Endodermal cell (in vitro differentiated cells): ENCODE measurements around the gene MYD88. TPM values are rescaled to one million over a fixed set of nuclear protein-coding genes. Genes with fewer than 3 reads are reported as not detected.

Source experiments
- DNase-seq: peaks from one replicate; pipeline ENCODE4 v3.0.0-alpha.2; 2017
- H3K27ac ChIP-seq: 2 replicates; pipeline ENCODE4 v1.5.1; 2013; ENCODE audit warnings: mild to moderate bottlenecking, low read depth, low read length, moderate library complexity
- H3K27me3 ChIP-seq: 2 replicates; pipeline ENCODE4 v1.6.1; 2013; ENCODE audit warnings: mild to moderate bottlenecking, low read length, moderate library complexity; ENCODE audit not compliant: insufficient read depth, control insufficient read depth, poor library complexity, severe bottlenecking
- H3K36me3 ChIP-seq: 2 replicates; pipeline ENCODE4 v1.7.0; 2013; ENCODE audit warnings: mild to moderate bottlenecking, low read length, moderate library complexity; ENCODE audit not compliant: control insufficient read depth, insufficient read depth
- H3K4me1 ChIP-seq: one replicate; pipeline ENCODE4 v1.7.0; 2013; ENCODE audit warnings: low read length; ENCODE audit not compliant: control insufficient read depth, insufficient read depth
- H3K4me3 ChIP-seq: 2 replicates; pipeline ENCODE4 v1.5.1; 2013; ENCODE audit warnings: mild to moderate bottlenecking, low read length, moderate library complexity
- H3K9ac ChIP-seq: 2 replicates; pipeline ENCODE4 v1.6.1; 2013; ENCODE audit warnings: mild to moderate bottlenecking, low read length, moderate library complexity; ENCODE audit not compliant: poor library complexity, severe bottlenecking; ENCODE audit errors: extremely low read depth
- H3K9me3 ChIP-seq: 2 replicates; pipeline ENCODE4 v1.6.1; 2013; ENCODE audit warnings: mild to moderate bottlenecking, low read length, moderate library complexity; ENCODE audit not compliant: control insufficient read depth
- H3K27ac Mint-ChIP-seq: 2 replicates; pipeline ENCODE4 v1.8.0; 2020; ENCODE audit warnings: mixed read lengths
- H3K27me3 Mint-ChIP-seq: 2 replicates; pipeline ENCODE4 v1.8.0; 2021; ENCODE audit warnings: mild to moderate bottlenecking, mixed read lengths; ENCODE audit not compliant: insufficient read depth
- H3K36me3 Mint-ChIP-seq: 2 replicates; pipeline ENCODE4 v1.8.0; 2020; ENCODE audit warnings: low read depth, mixed read lengths
- H3K4me1 Mint-ChIP-seq: 2 replicates; pipeline ENCODE4 v1.8.0; 2020; ENCODE audit warnings: mixed read lengths
- H3K4me3 Mint-ChIP-seq: 2 replicates; pipeline ENCODE4 v1.8.0; 2020; ENCODE audit warnings: mild to moderate bottlenecking, moderate library complexity, mixed read lengths
- H3K9me3 Mint-ChIP-seq: 2 replicates; pipeline ENCODE4 v1.8.0; 2020; ENCODE audit warnings: mild to moderate bottlenecking, mixed read lengths
- WGBS, 2 experiments: methylation state at CpG; one replicate each; pipeline versions ENCODE4 v1.1.5 to v1.1.7; 2013; ENCODE audit warnings: missing lambda C conversion rate in 2 of 2, mixed read lengths in 1 of 2; ENCODE audit not compliant: insufficient coverage in 1 of 2, insufficient read length in 1 of 2; 5-methylcytosine and 5-hydroxymethylcytosine counted together
- total RNA-seq, 2 donors: library from RNA; stranded (reverse); fragmentation: NEBNext Ultra II Directional in 1 of 2; extraction: Animal tissue kit (Norgen Biotek cat#: 25700) in 1 of 2; gene quantifications; 2 replicates in 1 of 2; 3 replicates in 1 of 2; pipeline ENCODE4 v1.2.1, GENCODE V29; 2021
- TF ChIP-seq, protein P1 (sequence below): fragments of 200-600 bp; sonication (generic); conservative IDR thresholded peaks from 2 replicates; pipeline ENCODE4 v1.5.0; 2021; ENCODE audit warnings: antibody characterized with exemption, mild to moderate bottlenecking

Gene MYD88
- total RNA-seq, 2 donors from 2014 or later = 16.2 to 18.8 TPM

DNA sequence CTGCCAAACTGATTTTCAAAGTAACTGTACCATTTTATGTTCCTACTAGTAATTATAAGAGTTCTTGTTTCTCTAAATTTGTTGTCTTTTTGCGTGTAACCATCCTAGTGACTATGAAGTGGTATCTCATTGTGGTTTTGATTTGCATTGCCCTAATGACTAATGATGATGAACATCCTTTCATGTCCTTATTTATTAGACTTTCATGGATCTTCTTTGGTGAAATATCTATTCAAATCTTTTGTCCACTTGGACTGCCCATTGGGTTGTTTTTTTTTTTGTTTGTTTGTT is 30.5 kb downstream of the MYD88 start:
- no peak overlapping the region for H3K27ac Mint-ChIP-seq
- Histone ChIP-seq H3K4me3 (no peak overlapping the region), H3K27me3 (no peaks in the 10 kb centered on the region), H3K27ac (no peak overlapping the region), H3K4me1 (no peaks in the 10 kb centered on the region), H3K9ac (no peak overlapping the region), H3K9me3 (no peaks in the 10 kb centered on the region), H3K36me3 (no peaks in the 10 kb centered on the region)
- no peaks in the 10 kb centered on the region for H3K9me3 Mint-ChIP-seq
- H3K27me3 Mint-ChIP-seq = no peaks in the 10 kb centered on the region
- H3K4me3 Mint-ChIP-seq = no peak overlapping the region
- WGBS, 2 experiments = 100% methylated on average over 1 of the region's 1 CpG; no CpG with 5 or more reads in 1 of the 2 experiments
- H3K4me1 Mint-ChIP-seq = peaks cover 21% of the 10 kb centered on the region
- DNase-seq = no peak
- TF ChIP-seq, protein P1, sequence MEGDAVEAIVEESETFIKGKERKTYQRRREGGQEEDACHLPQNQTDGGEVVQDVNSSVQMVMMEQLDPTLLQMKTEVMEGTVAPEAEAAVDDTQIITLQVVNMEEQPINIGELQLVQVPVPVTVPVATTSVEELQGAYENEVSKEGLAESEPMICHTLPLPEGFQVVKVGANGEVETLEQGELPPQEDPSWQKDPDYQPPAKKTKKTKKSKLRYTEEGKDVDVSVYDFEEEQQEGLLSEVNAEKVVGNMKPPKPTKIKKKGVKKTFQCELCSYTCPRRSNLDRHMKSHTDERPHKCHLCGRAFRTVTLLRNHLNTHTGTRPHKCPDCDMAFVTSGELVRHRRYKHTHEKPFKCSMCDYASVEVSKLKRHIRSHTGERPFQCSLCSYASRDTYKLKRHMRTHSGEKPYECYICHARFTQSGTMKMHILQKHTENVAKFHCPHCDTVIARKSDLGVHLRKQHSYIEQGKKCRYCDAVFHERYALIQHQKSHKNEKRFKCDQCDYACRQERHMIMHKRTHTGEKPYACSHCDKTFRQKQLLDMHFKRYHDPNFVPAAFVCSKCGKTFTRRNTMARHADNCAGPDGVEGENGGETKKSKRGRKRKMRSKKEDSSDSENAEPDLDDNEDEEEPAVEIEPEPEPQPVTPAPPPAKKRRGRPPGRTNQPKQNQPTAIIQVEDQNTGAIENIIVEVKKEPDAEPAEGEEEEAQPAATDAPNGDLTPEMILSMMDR = no peak
- no peaks in the 10 kb centered on the region for H3K36me3 Mint-ChIP-seq

DNA sequence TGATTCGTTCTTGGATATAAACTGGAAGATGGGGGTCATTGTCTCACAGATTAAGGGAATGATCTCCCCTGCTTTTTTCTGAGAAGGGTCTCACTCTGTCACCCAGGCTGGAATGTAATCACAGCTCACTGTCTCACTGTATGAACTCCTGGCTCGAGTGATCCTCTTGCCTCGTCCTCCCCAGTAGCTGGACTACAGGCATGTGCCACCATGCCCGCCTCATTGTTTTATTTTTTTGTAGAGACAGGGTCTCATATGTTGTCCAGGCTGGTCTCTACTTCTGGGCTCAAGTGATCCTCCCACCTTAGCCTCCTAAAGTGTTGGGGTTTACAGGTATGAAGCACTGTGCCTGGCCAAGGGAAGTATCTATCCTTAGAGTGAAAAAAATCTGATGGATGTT is 32.3 kb downstream of the MYD88 start:
- WGBS, 2 experiments = 78 to 91% methylated on average over 3 to 4 of the region's 4 CpGs
- no peak overlapping the region for H3K4me3 ChIP-seq
- no peaks in the 10 kb centered on the region for H3K36me3 ChIP-seq
- Mint-ChIP-seq H3K27ac (no peak overlapping the region), H3K4me3 (no peak overlapping the region), H3K27me3 (no peaks in the 10 kb centered on the region), H3K36me3 (no peaks in the 10 kb centered on the region), H3K9me3 (no peaks in the 10 kb centered on the region), H3K4me1 (peaks cover 27% of the 10 kb centered on the region)
- H3K27me3 ChIP-seq = no peaks in the 10 kb centered on the region
- H3K9me3 ChIP-seq = no peaks in the 10 kb centered on the region
- TF ChIP-seq, protein P1 = no peak
- no peaks in the 10 kb centered on the region for H3K4me1 ChIP-seq
- no peak overlapping the region for H3K9ac ChIP-seq
- DNase-seq = no peak
- H3K27ac ChIP-seq = no peak overlapping the region

DNA sequence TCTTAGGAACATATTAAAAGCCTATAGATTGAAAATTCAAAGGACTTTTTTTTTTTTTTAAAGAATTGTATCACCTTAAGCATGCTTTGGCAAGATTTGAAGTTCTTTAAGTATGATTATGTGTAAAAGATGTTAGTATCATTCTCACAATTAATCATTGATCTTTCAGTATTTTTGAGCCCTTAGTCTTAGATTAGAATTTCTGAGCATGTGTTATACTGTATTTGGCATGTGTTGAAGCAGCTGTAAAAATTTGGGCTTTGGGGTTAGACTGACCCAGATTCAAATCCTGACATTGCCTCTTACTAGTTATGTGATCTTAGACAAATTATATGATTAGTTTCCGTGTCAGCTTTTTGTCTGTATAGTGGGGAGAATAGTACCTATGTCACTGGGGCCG is 33.2 kb downstream of the MYD88 start:
- H3K36me3 Mint-ChIP-seq = no peaks in the 10 kb centered on the region
- no peaks in the 10 kb centered on the region for H3K36me3 ChIP-seq
- H3K9ac ChIP-seq = no peak overlapping the region
- H3K4me3 ChIP-seq = no peak overlapping the region
- no peak for DNase-seq
- H3K27ac ChIP-seq = no peak overlapping the region
- H3K27ac Mint-ChIP-seq = no peak overlapping the region
- TF ChIP-seq, protein P1 = no peak
- no peaks in the 10 kb centered on the region for H3K27me3 Mint-ChIP-seq
- H3K4me3 Mint-ChIP-seq = no peak overlapping the region
- peaks cover 27% of the 10 kb centered on the region for H3K4me1 Mint-ChIP-seq
- no peaks in the 10 kb centered on the region for H3K9me3 ChIP-seq
- no peaks in the 10 kb centered on the region for H3K27me3 ChIP-seq
- 80 to 82% methylated on average over 2 of the region's 2 CpGs for WGBS, 2 experiments
- no peaks in the 10 kb centered on the region for H3K4me1 ChIP-seq
- no peaks in the 10 kb centered on the region for H3K9me3 Mint-ChIP-seq
